ENCODE data around the gene UBE2D2. TPM values are rescaled to one million over a fixed set of nuclear protein-coding genes. Genes with fewer than 3 reads are reported as not detected.

UBE2D2 gene
- total RNA-seq, 1 donor from 2014 or later: 214 TPM

DNA sequence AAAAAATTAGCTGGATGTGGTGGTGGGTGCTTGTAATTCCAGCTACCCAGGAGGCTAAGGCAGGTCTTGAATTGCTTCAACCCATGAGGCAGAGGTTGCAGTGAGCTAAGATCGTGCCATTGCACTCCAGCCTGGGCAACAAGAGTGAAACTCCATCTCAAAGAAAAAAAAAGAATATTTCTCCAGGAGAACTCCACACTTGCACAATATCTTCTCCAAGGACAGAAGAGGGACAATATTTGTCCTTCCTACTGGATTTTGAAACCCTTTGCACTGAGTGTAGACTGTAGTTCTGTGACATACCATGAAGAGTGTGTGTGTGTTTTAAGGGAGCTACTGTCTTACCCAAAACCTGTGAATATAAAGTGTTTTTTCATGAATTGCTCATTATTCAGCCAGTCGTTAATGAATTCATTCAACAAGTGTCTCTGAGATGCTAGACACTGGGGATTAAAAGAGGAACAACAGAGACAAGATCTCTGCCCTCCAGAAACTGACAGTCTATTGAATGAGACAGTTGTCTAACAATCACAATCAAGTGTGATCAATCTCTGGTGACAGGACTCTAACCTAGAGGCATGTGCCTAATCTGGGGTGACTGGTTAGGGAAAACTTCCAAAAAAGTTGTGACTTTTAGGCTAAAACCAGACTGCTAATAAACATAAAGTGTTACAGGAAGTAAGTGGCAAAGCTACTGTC is 9.8 kb upstream of the UBE2D2 start:
- Mint-ChIP-seq H3K36me3 (ENCODE audit: low read depth, unreplicated experiment) (no peaks in the 10 kb centered on the region), H3K4me1 (ENCODE audit: unreplicated experiment) (peaks cover 6% of the 10 kb centered on the region), H3K9me3 (ENCODE audit: unreplicated experiment) (no peaks in the 10 kb centered on the region), H3K27me3 (ENCODE audit: unreplicated experiment) (peaks cover 2% of the 10 kb centered on the region), H3K27ac (ENCODE audit: unreplicated experiment) (no peak overlapping the region), H3K4me3 (ENCODE audit: unreplicated experiment) (no peak overlapping the region)
- TF ChIP-seq, protein P1, sequence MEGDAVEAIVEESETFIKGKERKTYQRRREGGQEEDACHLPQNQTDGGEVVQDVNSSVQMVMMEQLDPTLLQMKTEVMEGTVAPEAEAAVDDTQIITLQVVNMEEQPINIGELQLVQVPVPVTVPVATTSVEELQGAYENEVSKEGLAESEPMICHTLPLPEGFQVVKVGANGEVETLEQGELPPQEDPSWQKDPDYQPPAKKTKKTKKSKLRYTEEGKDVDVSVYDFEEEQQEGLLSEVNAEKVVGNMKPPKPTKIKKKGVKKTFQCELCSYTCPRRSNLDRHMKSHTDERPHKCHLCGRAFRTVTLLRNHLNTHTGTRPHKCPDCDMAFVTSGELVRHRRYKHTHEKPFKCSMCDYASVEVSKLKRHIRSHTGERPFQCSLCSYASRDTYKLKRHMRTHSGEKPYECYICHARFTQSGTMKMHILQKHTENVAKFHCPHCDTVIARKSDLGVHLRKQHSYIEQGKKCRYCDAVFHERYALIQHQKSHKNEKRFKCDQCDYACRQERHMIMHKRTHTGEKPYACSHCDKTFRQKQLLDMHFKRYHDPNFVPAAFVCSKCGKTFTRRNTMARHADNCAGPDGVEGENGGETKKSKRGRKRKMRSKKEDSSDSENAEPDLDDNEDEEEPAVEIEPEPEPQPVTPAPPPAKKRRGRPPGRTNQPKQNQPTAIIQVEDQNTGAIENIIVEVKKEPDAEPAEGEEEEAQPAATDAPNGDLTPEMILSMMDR (IDR thresholded peaks at IDR 0.05; ENCODE audit: unreplicated experiment): no peak
- no peak for DNase-seq (ENCODE audit: low spot score)

DNA sequence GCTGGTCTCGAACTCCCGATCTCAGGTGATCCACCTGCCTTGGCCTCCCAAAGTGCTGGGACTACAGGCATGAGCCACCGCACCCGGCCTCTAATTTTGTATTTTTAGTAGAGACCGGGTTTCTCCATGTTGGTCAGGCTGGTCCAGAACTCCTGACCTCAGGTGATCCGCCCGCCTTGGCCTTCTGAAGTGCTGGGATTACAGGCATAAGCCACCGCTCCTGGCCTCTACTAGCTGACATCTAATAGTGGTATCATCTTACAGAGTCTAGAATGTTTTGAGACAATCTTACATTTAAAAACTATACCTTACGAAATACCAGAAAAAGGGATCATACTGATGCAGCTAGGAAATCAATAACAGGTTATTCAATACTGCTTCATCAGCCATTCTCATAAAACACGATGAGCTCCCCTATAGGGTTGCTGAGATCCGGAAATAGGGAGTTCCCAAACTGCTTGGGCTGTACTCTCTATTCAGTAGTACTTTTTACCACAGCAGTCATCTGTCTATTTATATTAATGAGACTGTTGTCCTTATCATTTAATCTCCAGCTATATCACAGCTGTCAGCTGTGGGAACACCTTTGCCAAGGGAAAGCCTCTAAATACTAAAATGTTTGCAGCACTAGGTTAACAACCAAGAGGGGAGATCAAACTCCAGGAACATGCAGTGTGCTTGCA is 8.1 kb upstream of the UBE2D2 start:
- Mint-ChIP-seq H3K4me1 (ENCODE audit: unreplicated experiment) (peaks cover 6% of the 10 kb centered on the region), H3K36me3 (ENCODE audit: low read depth, unreplicated experiment) (no peaks in the 10 kb centered on the region), H3K27ac (ENCODE audit: unreplicated experiment) (no peak overlapping the region)

DNA sequence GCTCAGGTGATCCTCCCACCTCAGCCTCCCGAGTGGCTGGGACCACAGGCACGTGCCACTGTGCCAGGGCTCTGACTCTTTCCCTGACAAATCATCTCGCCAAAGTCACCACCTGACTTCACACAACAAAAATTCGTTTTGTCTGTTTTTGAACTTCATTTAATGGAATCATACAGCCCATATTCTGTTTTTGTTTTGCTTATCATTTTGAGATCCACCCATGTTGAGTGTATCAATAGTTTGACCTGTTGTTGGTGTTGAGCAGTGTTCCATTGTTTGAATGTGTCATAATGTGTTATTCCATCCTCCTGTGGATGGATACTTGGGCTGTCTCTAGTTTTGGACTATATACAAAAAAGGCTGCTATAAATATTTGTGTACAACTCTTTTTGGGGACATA is 6.9 kb upstream of the UBE2D2 start:
- Mint-ChIP-seq H3K27ac (ENCODE audit: unreplicated experiment) (no peak overlapping the region), H3K27me3 (ENCODE audit: unreplicated experiment) (peaks cover 3% of the 10 kb centered on the region), H3K36me3 (ENCODE audit: low read depth, unreplicated experiment) (no peaks in the 10 kb centered on the region), H3K4me3 (ENCODE audit: unreplicated experiment) (no peak overlapping the region), H3K4me1 (ENCODE audit: unreplicated experiment) (no peaks in the 10 kb centered on the region), H3K9me3 (ENCODE audit: unreplicated experiment) (no peaks in the 10 kb centered on the region)
- DNase-seq (ENCODE audit: low spot score): no peak
- TF ChIP-seq, protein P1 (IDR thresholded peaks at IDR 0.05; ENCODE audit: unreplicated experiment): no peak

More for the DNA sequence above, 8.1 kb upstream of the UBE2D2 start:
- H3K27me3 Mint-ChIP-seq (ENCODE audit: unreplicated experiment): peaks cover 2% of the 10 kb centered on the region
- TF ChIP-seq, protein P1 (IDR thresholded peaks at IDR 0.05; ENCODE audit: unreplicated experiment): no peak
- H3K9me3 Mint-ChIP-seq (ENCODE audit: unreplicated experiment): no peaks in the 10 kb centered on the region
- no peak overlapping the region for H3K4me3 Mint-ChIP-seq (ENCODE audit: unreplicated experiment)
- DNase-seq (ENCODE audit: low spot score): no peak

DNA sequence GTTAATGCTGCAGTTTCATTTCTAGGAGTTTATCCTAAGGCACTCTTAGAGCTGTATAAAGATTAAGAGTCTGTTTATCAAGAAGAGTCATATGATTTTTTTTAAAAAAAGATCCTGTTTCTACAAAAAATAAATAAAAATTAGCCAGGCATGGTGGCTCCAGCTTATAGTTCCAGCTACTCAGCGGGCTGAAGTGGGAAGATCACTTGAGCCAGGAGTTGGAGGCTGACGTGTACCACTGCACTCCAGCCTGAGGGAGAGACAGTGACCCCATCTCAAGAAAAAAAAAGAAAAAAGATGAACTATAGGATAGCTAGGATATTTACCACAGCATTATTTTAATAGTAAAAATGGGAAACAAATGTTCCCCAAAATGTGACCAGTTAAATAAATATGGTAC is 3.3 kb upstream of the UBE2D2 start:
- Mint-ChIP-seq H3K27me3 (ENCODE audit: unreplicated experiment) (peaks cover 4% of the 10 kb centered on the region), H3K27ac (ENCODE audit: unreplicated experiment) (no peak overlapping the region), H3K9me3 (ENCODE audit: unreplicated experiment) (no peaks in the 10 kb centered on the region), H3K36me3 (ENCODE audit: low read depth, unreplicated experiment) (no peaks in the 10 kb centered on the region), H3K4me1 (ENCODE audit: unreplicated experiment) (peaks cover 9% of the 10 kb centered on the region), H3K4me3 (ENCODE audit: unreplicated experiment) (no peak overlapping the region)
- TF ChIP-seq, protein P1 (IDR thresholded peaks at IDR 0.05; ENCODE audit: unreplicated experiment): no peak
- no peak for DNase-seq (ENCODE audit: low spot score)

All from endothelial cell (in vitro differentiated cells).